Measurements from ENCODE around the gene GNG7. TPM values are rescaled to one million over a fixed set of nuclear protein-coding genes. Genes with fewer than 3 reads are reported as not detected.
"Not testable (repeated sequence)": the region's sequence is repeated elsewhere in the genome, so short reads cannot be mapped to it uniquely, and the experiment has no call there.

Gene GNG7
- total RNA-seq, 4 donors from 2014 or later: 1.3 to 3.9 (median 1.8) TPM

DNA sequence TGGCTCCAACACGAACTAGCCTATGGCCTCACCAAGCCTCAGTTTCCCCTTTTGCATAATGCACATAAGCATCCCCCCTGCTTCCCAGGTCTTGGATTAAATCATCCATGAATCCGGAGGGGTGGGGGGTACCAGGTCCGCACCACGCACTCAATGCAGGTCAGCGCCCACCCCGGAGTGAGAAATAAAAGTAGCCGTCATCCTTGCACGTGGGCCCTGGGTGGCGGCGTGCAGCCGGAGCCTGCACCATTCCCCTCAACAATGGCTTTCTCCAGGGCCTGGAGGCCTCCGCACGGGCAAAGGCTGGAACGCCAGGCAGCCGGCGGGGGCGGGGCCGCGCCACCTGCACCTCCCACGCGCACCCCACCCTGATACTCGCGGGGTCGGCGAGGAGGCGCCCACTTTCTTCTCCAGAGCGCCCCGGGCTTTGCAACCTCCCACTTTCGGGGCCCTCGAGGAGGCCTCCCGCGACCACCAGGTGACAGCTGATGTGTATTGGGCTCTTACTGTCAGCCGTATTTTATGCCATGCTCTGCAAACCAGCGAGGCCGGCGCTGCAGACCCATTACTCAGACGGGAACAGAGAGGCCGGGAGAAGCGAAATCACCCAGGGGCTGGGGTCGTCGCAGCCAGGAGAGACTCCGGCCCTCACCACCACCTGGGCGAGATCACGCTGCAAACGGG lies 227.3 kb downstream of the GNG7 start:
- TF ChIP-seq, protein P1, sequence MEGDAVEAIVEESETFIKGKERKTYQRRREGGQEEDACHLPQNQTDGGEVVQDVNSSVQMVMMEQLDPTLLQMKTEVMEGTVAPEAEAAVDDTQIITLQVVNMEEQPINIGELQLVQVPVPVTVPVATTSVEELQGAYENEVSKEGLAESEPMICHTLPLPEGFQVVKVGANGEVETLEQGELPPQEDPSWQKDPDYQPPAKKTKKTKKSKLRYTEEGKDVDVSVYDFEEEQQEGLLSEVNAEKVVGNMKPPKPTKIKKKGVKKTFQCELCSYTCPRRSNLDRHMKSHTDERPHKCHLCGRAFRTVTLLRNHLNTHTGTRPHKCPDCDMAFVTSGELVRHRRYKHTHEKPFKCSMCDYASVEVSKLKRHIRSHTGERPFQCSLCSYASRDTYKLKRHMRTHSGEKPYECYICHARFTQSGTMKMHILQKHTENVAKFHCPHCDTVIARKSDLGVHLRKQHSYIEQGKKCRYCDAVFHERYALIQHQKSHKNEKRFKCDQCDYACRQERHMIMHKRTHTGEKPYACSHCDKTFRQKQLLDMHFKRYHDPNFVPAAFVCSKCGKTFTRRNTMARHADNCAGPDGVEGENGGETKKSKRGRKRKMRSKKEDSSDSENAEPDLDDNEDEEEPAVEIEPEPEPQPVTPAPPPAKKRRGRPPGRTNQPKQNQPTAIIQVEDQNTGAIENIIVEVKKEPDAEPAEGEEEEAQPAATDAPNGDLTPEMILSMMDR (IDR thresholded peaks at IDR 0.05): no peak
- ATAC-seq (ENCODE audit: low FRiP score): peak; percentile 2
- DNase-seq (ENCODE audit: low spot score): no peak

DNA sequence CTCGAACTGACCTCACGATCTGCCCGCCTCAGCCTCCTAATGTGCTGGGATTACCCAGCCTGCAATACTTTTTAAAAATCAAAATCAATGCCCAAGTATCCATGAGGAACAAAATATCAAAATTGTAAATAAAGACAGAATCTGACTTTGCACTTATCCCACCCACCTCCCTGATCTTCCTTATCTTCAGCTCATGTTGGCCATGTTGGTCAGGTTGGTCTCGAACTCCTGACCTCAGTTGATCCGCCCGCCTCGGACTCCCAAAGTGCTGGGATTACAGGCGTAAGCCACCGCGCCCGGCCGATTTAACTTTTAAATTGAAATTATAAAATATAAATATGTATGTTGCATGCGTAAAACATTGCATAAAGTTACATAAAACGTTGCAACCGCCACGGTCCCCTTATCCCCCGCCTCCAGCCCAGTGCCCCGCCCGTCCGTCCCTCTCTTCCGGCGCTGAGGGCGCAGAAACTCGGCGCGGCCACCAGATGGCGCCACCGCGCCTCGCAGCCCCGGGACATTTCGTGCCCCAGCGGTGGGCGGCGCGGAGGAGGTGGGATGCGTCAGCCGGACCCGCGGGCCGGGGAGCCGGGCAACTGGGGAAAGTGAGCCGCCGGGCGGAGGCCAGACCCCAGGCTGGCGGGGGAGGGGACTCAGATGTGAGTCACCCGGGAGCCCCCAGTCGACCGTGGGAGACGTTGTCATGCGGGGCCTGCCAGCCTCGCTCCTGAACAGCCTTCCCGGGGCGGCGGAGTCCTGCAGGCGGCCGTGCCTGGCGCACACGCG lies 228.1 kb downstream of the GNG7 start:
- DNase-seq (ENCODE audit: low spot score) (peak; percentile 78), ATAC-seq (ENCODE audit: low FRiP score) (peak; percentile 50)
- TF ChIP-seq, protein P1 (IDR thresholded peaks at IDR 0.05): peak in 2 of 3 donors; percentile 94 to 96

DNA sequence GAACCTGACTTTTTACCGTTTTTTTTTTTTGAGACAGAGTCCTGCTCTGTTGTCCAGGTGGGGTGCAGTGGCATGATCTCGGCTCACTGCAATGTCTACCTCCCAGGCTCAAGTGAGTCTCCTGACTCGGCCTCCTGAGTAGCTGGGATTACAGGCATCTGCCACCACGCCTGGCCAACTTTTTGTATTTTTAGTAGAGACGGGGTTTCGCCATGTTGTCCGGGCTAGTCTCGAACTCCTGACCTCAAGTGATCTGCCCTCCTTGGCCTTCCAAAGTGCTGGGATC lies 232.6 kb downstream of the GNG7 start:
- ATAC-seq (ENCODE audit: low FRiP score); DNase-seq (ENCODE audit: low spot score): not testable (repeated sequence)

DNA sequence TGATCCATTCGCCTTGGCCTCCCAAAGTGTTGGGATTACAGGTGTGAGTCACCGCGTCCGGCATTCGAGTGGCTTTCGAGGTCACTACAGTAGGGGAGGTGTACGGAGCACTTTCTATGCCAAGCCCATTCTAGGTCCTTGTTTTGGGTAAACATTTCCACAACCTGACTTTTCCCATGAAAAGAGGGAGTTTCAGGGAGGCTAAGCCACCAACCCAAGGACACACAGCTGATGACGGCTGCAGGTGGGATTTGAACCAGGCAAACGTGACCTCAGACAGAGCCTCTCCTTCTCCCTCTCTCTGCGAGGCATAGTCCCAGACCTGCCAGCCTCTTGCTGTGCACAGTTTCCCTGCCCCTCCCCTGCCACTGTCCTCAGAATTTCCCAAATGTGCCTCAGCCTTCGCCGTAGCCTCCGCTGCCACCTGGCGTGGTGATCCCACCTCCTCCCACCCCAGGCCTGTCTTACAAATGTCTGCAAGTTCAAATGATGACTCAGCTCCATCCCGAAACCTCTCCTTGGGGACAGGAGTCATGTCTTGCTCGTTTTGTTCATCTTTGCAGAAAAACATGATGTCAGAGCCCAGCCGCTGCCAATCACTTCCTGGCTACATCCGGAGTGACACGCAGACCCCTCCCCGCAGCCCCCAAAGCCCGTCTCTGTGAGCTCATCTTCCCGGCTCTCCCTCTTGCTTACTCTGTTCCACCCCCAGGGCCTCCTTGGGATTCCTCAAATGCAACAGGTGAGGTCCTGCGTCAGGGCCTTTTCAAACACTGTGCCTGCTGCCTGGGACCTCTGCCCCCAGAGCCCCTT lies 233.2 kb downstream of the GNG7 start:
- ATAC-seq (ENCODE audit: low FRiP score): no peak

DNA sequence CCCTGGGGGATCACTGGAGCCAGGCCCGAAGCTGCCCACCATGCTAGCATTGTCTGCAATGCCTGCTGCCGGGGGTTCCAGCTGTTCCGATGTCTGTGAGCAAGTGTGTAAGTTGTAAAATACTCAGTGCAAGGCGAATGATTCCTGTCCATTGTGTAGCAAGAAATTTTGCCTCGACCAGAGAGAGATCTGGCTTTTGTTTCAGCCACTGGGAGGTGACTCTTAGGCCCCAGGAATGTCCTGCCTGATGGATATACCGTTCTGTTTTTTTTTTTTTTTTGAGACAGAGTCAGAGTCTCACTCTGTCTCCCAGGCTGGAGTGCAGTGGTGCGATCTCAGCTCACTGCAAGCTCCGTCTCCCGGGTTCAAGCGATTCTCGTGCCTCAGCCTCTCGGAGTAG lies 233.9 kb downstream of the GNG7 start:
- DNase-seq (ENCODE audit: low spot score) (no peak), ATAC-seq (ENCODE audit: low FRiP score) (no peak)
- TF ChIP-seq, protein P1 (IDR thresholded peaks at IDR 0.05): no peak

More for the DNA sequence above, 233.2 kb downstream of the GNG7 start:
- TF ChIP-seq, protein P1 (IDR thresholded peaks at IDR 0.05): no peak
- no peak for DNase-seq (ENCODE audit: low spot score)

DNA sequence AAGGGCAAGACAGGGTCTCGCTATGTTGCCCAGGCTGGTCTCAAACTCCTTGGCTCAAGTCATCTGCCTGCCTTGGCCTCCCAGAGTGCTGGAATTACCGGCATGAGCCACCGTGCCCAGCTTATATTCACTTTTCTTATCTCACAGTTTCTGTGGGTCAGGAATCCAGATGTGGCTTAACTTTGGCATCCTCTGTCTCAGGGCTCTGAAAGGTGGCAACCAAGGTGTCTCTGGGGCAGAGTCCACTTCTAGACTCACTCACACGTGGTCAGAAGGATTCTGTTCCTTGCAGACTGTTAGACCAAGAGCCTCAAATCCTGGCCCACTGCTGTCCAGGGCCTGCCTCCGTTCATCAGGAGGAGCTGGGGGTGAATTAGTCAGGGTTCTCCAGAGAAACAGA lies 238.1 kb downstream of the GNG7 start:
- DNase-seq (ENCODE audit: low spot score): no peak
- TF ChIP-seq, protein P1 (IDR thresholded peaks at IDR 0.05): no peak
- ATAC-seq (ENCODE audit: low FRiP score): no peak

DNA sequence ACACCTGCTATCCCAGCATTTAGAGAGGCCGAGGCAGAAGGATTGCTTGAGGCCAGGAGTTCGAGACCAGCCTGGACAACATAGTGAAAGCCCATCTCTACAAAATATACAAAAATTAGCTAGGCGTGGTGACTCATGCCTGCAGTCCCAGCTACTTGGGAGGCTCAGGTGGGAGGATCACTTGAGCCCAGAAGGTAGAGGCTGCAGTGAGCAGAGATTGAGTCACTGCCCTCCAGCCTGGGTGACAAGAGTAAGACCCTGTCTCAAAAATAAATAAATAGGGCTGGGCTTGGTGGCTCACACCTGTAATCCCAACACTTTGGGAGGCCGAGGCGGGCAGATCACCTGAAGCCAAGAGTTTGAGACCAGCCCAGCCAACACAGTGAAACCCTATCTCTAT lies 238.8 kb downstream of the GNG7 start:
- not testable (repeated sequence) for ATAC-seq (ENCODE audit: low FRiP score)

More for the DNA sequence above, 238.8 kb downstream of the GNG7 start:
- DNase-seq (ENCODE audit: low spot score): not testable (repeated sequence)
